Testis (tissue), 3 donors: ENCODE measurements around the gene ETV5. TPM values are rescaled to one million over a fixed set of nuclear protein-coding genes. Genes with fewer than 3 reads are reported as not detected.

Experiments used
- DNase-seq: peaks from one replicate; pipeline ENCODE4 v3.0.0-alpha.2; 2019
- H3K27ac ChIP-seq, 2 donors: fragments of 200-600 bp; sonication (generic); one replicate each; pipeline ENCODE4 v1.5.1; 2019
- H3K27me3 ChIP-seq: fragments of 200-600 bp; sonication (generic); one replicate; pipeline ENCODE4 v1.5.1; 2019
- H3K36me3 ChIP-seq: fragments of 200-600 bp; sonication (generic); one replicate; pipeline ENCODE4 v1.5.1; 2017; ENCODE audit warnings: low read depth; ENCODE audit errors: missing control alignments
- H3K4me1 ChIP-seq: fragments of 200-600 bp; sonication (generic); one replicate; pipeline ENCODE4 v1.5.1; 2019
- H3K4me3 ChIP-seq, 2 donors: fragments of 200-600 bp; sonication (generic); one replicate each; pipeline ENCODE4 v1.5.1; 2017 to 2019
- H3K9me3 ChIP-seq: fragments of 200-600 bp; sonication (generic); one replicate; pipeline ENCODE4 v1.5.1; 2017
- POLR2A ChIP-seq: fragments of 450-650 bp; IDR thresholded peaks from one replicate; pipeline ENCODE4 v1.6.1; 2017; ENCODE audit warnings: antibody characterized with exemption, mild to moderate bottlenecking, moderate library complexity
- WGBS, 2 donors: methylation state at CpG; one replicate each; pipeline ENCODE4 v1.1.5; 2018; 5-methylcytosine and 5-hydroxymethylcytosine counted together
- intact Hi-C: fragments of 100-400 bp; cut with DNase I; formaldehyde crosslinking; loops from one replicate; pipeline ENCODE4 v1.15.1; 2023; ENCODE audit warnings: low total_unique reads
- polyA plus RNA-seq: library from polyadenylated mRNA; stranded (reverse); fragments of 350-450 nt; fragmentation: Illumina TruSeq; extraction: RNeasy Lipid Tissue Mini Kit (QIAGEN cat#74804); gene quantifications from one replicate; pipeline ENCODE4 v1.2.3, GENCODE V29; 2014; ENCODE audit warnings: low read depth, low replicate concordance; ENCODE audit not compliant: insufficient read depth
- total RNA-seq, 2 donors: library from RNA; depleted of rRNA; stranded (reverse); fragments of >200 nt; gene quantifications; one replicate each; pipeline ENCODE4 v1.2.3, GENCODE V29; 2016
- TF ChIP-seq, protein P1 (sequence below), 3 experiments: fragments of 450-650 bp in 2 of 3; fragments of 200-600 bp in 1 of 3; sonication (generic) in 1 of 3; IDR thresholded peaks; one replicate each; pipeline ENCODE4 v1.5.1; 2016 to 2019; ENCODE audit warnings: antibody characterized with exemption in 3 of 3, mild to moderate bottlenecking in 2 of 3, moderate library complexity in 1 of 3

The ETV5 gene
- total and polyA plus RNA-seq, 3 donors from 2014 or later = 15.7 to 22.4 (median 20.8) TPM

DNA sequence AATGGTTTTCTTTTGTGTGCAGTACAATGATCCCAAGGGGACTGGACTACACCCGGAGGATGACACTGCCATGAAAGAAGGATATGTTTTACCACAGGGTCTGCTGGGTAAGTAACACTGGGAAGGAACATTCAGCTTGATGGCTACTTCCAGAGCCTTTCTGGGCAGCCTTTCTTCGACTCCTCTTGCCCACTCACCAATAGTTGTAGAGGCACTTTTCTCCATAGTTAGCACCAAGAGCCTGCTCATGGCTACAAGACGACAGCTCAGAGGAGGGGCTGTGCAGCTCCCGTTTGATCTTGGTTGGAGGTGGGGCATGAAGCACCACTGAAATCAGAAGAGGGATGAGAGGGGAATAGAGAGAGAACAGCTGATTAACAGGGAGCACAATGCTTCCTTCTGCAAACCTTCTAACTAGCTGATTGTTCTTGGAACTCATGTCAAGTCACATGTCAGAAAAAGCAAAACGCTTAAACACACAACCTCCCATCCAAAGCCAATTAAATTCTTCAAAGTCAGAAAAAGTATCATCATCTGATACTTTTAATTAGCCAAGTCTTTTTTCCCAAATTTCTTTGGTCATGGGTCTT, 27.9 kb downstream of the ETV5 start:
- intact Hi-C loops = no loop called here
- whole genome bisulfite sequencing, 2 donors = 71 to 74% methylated on average over 5 of the region's 5 CpGs
- Histone ChIP-seq H3K4me1 (no peaks in the 10 kb centered on the region), H3K27ac (no peak overlapping the region), H3K36me3 (no peaks in the 10 kb centered on the region), H3K27me3 (no peaks in the 10 kb centered on the region), H3K4me3 (no peak overlapping the region), H3K9me3 (no peaks in the 10 kb centered on the region)
- no peak for TF ChIP-seq POLR2A
- TF ChIP-seq, protein P1, sequence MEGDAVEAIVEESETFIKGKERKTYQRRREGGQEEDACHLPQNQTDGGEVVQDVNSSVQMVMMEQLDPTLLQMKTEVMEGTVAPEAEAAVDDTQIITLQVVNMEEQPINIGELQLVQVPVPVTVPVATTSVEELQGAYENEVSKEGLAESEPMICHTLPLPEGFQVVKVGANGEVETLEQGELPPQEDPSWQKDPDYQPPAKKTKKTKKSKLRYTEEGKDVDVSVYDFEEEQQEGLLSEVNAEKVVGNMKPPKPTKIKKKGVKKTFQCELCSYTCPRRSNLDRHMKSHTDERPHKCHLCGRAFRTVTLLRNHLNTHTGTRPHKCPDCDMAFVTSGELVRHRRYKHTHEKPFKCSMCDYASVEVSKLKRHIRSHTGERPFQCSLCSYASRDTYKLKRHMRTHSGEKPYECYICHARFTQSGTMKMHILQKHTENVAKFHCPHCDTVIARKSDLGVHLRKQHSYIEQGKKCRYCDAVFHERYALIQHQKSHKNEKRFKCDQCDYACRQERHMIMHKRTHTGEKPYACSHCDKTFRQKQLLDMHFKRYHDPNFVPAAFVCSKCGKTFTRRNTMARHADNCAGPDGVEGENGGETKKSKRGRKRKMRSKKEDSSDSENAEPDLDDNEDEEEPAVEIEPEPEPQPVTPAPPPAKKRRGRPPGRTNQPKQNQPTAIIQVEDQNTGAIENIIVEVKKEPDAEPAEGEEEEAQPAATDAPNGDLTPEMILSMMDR (IDR thresholded peaks at IDR 0.05) = no peak
- no peak for DNase-seq

GRCh38 chr3:186079925-186080324, 29.0 kb downstream of the ETV5 start:
- no peak for DNase-seq
- no peaks in the 10 kb centered on the region for H3K36me3 ChIP-seq
- TF ChIP-seq POLR2A = no peak
- TF ChIP-seq, protein P1 (IDR thresholded peaks at IDR 0.05) = no peak
- no peaks in the 10 kb centered on the region for H3K27me3 ChIP-seq
- WGBS, 2 donors = 64 to 78% methylated on average over 4 to 7 of the region's 7 CpGs
- no peak overlapping the region for H3K27ac ChIP-seq
- no peaks in the 10 kb centered on the region for H3K4me1 ChIP-seq
- no peaks in the 10 kb centered on the region for H3K9me3 ChIP-seq
- intact Hi-C loops = no loop called here
- no peak overlapping the region for H3K4me3 ChIP-seq

DNA sequence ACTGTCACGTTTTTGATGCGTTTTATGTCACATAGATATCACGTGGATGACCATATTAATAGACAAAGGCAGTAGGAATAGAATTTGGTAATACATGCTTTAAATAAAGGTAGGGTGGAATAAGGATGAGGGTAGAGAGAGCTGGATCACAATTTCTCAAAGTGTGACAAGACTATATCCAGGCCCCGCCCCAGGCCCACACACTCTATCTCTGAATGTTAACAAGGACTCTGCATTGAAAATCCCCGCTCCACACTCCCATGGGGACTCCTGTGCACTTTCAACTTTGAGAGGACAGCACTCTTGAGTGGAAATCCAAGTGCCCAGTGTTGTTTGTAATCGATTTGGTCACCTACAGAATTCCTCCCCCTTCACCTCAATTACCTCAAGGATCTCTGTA, 31.4 kb downstream of the ETV5 start:
- Histone ChIP-seq H3K27me3 (no peaks in the 10 kb centered on the region), H3K4me1 (no peaks in the 10 kb centered on the region), H3K36me3 (no peaks in the 10 kb centered on the region), H3K27ac (no peak overlapping the region), H3K4me3 (no peak overlapping the region), H3K9me3 (no peaks in the 10 kb centered on the region)
- DNase-seq = no peak
- intact Hi-C loops = no loop called here
- TF ChIP-seq, protein P1 (IDR thresholded peaks at IDR 0.05) = no peak
- TF ChIP-seq POLR2A = no peak
- WGBS, 2 donors = 93 to 97% methylated on average over 6 of the region's 6 CpGs

GRCh38 chr3:186075931-186076567, 32.8 kb downstream of the ETV5 start:
- TF ChIP-seq, protein P1 (IDR thresholded peaks at IDR 0.05) = no peak
- Histone ChIP-seq H3K4me1 (no peaks in the 10 kb centered on the region), H3K27me3 (no peaks in the 10 kb centered on the region), H3K9me3 (no peaks in the 10 kb centered on the region), H3K4me3 (no peak overlapping the region), H3K36me3 (no peaks in the 10 kb centered on the region), H3K27ac (no peak overlapping the region)
- WGBS, 2 donors = 85 to 87% methylated on average over 4 of the region's 4 CpGs
- intact Hi-C loops = no loop called here
- no peak for DNase-seq

- Histone ChIP-seq H3K27ac (no peak overlapping the region), H3K4me1 (no peaks in the 10 kb centered on the region), H3K36me3 (no peaks in the 10 kb centered on the region), H3K4me3 (no peak overlapping the region), H3K27me3 (no peaks in the 10 kb centered on the region), H3K9me3 (no peaks in the 10 kb centered on the region)
- intact Hi-C loops = no loop called here
- WGBS, 2 donors = 74 to 81% methylated on average over 2 of the region's 2 CpGs
- TF ChIP-seq, protein P1 (IDR thresholded peaks at IDR 0.05) = no peak
- no peak for TF ChIP-seq POLR2A
- no peak for DNase-seq
These were observed 33.4 kb downstream of the ETV5 start for GRCh38 chr3:186075489-186075888.
